GM21717 (cell line): Measurements from ENCODE around the gene SIDT1.

Experiments used
- ATAC-seq: cut with Tn5 transposase; IDR thresholded peaks from one replicate; pipeline ENCODE4 v1.9.1; 2021; ENCODE audit warnings: mild to moderate bottlenecking, moderate library complexity; ENCODE audit not compliant: unreplicated experiment

SIDT1 gene

GRCh38 chr3:113676261-113676660, 143.9 kb downstream of the SIDT1 start:
- ATAC-seq = no peak

- ATAC-seq = no peak
Observed at GRCh38 chr3:113677737-113678136, 145.4 kb downstream of the SIDT1 start.

GRCh38 chr3:113678773-113679172, 146.4 kb downstream of the SIDT1 start:
- no peak for ATAC-seq
